NCI-H2081 treated with DMSO at 0.1 percent for 48 hours (cell line): ENCODE results near the gene HGS.
A peak's percentile ranks its signal among the peaks of the same experiment; 100 is the strongest.
"Not testable (repeated sequence)": the region's sequence is repeated elsewhere in the genome, so short reads cannot be mapped to it uniquely, and the experiment has no call there.

Experiments used
- DNase-seq: peaks from one replicate; lab custom pipeline; 2025; lab: John Stamatoyannopoulos, UW

The HGS gene

DNA sequence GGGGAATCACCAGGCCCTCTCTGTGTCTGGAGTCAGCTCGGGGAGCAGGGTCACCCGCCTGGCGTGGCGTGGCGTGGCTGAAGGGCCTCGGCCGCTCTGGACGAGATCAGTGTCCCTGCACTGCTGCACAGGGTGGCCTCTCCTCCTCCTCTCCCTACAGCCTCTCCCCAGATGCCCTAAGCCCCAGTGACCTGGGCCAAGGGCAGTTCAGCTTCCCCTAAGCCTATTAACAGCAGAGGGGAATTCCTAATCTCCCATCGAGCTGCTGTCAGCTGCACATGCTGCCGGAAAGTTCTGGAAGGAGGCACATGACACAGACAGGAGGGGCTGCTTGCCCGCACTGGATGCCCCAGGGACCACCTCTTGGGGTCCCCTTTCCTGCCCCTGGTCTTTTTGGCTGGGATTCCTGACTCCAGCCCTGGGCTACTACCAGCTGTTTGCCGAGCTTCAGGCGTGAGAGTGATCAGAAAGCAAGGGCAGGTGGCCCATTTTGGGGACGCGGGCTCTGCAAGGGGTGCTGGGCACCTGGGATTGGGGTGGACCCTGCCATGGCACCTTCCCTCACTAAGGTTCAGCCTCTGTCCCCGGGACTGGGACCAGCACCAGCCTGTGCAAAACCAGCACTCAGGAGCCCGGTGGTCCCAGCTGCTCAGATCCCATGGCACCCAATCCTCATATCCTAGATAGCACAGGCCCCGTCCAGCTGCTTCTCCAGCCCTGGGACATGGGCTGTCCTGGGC, 28.3 kb upstream of the HGS start:
- DNase-seq: no peak

- no peak for DNase-seq
These were observed 27.6 kb upstream of the HGS start, which contains the start of gene PDE6G for GRCh38 chr17:81656118-81656743. PDE6G (minus strand) TSS chr17:81656542; CDS start chr17:81653305, 3,237 bp downstream.

GRCh38 chr17:81656835-81657234, 27.0 kb upstream of the HGS start:
- no peak for DNase-seq

DNA sequence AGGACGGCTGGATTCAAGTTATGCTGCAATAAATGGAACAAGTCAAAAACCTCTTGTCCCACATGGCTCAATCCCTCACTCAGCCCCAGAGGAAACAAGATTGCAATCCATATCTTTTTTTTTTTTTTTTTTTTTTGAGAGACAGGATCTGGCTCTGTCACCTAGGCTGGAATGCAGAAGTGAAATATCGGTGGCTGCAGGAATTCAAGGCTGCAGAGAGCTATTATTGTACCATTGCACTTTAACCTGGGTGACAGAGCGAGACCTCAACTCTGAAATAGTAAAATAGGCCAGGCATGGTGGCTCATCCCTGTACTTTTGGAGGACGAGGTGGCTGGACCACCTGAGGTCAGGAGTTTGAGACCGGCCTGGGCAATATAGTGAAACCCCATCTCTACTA, 24.8 kb upstream of the HGS start:
- DNase-seq: no peak

DNA sequence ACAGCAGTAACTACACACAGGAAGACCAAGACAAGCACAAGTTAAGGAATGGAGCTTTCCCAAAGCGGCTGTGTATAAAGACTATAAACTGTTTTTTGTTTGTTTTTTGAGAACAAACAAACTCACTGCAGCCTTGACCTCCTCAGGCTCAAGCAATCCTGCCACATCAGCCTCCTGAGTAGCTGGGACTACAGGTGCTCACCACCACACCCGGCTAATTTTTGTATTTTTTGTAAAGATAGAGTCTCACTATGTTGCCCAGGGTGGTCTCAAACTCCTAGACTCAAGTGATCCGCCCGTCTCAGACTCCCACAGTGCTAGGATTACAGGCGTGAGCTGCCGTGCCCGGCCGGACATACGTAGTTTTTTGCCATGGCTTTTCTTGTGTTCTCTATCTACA, 23.4 kb upstream of the HGS start:
- no peak for DNase-seq

DNA sequence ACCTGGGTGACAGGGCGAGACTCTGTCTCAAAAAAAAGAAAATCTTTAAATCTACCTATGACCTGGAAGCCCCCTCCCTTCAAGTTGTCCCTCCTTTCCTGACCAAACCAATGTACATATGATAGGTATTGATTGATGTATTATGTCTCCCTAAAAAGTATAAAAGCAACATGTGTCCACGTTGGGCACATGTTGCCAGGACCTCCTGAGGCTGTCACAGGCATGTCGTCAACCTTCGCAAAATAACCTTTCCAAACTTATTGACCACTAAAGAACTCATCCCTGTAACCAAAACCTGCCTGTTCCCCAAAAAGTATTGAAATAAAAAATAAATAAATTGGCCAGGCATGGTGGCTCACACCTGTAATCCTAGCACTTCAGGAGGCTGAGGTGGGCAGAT, 21.8 kb upstream of the HGS start:
- no peak for DNase-seq

DNA sequence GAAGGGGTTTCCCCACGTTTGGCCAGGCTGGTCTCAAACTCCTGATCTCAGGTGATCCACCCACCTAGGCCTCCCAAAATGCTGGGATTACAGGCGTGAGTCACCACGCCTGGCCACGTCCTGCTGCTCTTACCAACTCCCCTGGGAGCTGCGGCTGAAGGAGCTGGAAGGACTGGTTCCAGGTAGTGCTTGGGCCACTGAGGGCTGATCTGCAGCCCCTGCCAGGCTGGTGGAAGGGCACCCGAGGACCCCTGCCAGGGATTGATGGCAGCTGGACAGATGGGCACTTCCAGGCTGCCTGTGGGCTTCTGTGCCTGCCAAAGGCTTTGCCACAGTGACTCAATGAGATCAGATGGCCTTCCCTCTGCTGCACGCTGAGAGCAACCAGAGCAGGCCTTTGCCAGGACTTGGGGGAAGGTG, 19.8 kb upstream of the HGS start:
- no peak for DNase-seq

DNA sequence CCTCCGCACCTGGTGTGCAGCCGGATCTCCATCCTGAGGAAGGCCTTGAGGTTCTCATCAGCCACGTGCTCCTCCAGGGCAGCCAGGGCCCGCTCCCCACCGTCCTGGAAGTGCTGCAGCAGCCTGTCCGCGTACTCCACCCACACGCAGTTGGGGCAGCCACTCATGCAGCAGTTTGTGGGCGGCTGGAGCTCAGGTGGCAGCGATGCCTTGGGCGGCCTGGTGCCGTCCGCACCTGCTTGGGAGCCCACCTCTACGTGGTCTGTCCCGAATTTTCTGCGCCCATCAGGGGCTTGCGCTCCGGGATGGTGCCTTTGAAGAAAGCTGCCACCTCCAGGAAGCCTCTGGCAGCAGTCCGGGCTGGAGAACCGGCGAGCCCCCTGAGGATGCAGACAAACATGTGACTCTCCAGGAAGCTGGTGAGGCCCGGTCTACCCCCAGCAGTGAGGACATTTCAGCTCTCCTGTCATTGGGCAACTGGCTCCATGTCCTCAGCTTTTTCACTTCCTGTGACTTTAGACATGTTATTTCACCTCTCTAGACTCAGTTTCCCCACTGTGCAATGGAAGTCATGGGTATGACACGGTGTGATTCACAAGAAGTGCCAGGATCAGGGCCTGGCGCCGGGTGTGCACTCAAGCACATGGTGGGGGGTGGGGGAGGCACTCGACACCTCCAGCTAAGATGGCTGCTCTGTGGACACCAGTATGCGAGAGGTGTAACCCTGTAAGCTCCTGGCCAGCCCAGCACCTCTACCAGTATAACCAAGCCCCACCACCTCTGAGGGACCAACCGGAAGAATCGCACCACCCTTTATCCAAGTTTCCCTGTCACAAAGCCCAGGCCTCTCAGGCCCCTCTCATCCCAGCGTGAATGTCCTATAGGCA, 18.4 kb upstream of the HGS start:
- DNase-seq: no peak

- DNase-seq: no peak
These were observed 17.8 kb upstream of the HGS start for GRCh38 chr17:81666092-81666341.

DNA sequence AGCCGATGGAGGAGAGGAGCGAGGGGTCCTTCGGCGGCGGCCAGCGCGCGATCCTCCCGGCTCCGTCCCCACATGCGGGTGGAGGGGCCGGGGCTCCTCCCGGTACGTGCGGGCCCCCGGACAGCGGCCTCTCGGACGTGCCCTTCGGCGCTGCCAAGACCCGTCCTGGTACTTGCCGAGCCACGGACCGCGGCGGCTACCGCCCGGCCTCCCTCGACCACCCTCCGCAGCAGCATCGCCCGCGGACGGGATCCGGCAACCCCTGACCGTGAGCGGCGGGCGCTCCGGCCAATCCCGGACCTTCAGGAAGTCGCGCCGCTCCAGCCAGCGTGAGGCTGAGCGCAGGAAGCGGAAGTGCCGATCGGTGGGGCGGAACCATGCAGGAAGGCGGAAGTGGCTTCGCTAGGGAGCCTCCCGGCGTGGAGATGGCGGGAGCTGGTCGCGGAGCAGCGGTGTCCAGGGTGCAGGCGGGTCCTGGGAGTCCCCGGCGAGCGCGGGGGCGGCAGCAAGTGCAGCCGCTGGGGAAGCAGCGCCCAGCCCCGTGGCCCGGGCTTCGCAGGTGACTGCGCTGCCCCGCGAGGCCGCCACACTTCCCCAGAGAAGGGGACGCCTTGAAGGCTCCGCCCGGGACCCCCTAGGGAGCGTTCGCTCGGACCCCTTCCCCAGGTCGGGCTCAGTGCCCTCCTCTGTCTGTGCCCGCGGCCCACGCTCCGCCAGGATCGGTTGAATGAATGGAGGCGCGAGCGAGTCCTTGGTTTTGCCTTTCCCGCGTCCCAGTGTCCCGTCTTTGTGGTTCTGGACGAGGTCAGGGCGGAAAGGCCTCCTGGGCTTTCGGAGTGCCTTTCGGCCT, 17.2 kb upstream of the HGS start, which contains the start of the genes CCDC137 and OXLD1:
Gene CCDC137 (plus strand): TSS at position 396 of the 850 bp plus-strand sequence. CDS start 30 bp downstream, at position 426.
Gene OXLD1 (minus strand): TSS at position 264 of the 850 bp plus-strand sequence. CDS start 28 bp downstream, at position 236.
- DNase-seq: peak; percentile 92

- no peak for DNase-seq
These were observed 16.1 kb upstream of the HGS start for GRCh38 chr17:81667754-81668153.

GRCh38 chr17:81672504-81672903, 11.3 kb upstream of the HGS start:
- no peak for DNase-seq

- no peak for DNase-seq
These were observed 10.9 kb upstream of the HGS start for GRCh38 chr17:81672954-81673353.

DNA sequence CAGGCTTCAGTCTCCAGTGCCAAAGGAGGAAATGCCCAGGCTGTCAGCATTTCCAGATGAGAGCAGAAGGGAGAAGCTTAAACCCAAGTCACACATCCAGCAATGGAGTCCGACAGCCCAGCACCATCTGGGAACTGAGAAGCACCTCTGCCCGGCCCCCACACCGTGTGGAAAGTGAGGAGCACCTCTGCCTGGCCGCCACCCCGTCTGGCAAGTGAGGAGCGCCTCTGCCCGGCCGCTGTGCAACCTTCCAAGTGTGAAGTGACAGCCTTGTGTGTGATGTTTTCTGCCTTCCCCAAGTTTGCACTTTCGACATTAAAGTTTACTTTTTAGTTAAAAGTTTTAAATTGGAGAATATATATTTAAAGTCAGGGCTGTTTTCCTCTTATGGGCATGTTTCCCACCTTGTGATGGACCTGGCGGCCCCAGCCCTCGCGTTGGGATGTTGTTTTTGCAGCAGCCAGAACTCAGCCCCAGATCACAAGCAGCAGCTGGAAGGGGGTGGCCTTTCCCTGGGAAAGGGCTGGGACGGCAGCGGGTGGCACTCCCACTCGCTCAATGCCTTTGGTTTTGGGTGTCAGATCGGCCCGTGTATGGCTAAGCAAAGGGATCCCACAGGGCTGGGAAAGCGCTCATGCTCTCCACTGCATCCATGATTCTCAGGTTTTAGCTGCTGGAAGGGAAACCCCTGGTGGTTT, 10.1 kb upstream of the HGS start:
- no peak for DNase-seq

- DNase-seq: not testable (repeated sequence)
These were observed 8.1 kb upstream of the HGS start for GRCh38 chr17:81675515-81676221.

DNA sequence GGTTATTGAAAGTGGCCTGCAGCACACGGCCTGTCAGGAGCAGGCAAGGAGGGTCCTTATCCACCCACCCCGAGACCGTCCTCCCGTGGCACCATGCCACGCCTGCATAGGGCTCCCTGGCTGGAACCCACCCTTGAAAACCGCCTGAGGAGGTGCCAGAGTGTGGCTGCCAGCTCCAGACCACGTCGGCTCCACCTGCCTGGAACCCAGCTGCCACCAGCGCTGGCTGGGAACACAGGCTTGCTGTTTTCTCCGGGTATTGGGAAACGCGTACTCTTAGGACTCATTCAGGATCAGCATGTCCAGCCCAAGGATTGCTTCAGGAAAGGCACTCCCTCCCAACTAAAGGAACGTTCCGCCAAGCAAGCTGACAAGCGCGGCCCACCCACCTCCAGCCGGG, 6.9 kb upstream of the HGS start:
- DNase-seq: no peak

DNA sequence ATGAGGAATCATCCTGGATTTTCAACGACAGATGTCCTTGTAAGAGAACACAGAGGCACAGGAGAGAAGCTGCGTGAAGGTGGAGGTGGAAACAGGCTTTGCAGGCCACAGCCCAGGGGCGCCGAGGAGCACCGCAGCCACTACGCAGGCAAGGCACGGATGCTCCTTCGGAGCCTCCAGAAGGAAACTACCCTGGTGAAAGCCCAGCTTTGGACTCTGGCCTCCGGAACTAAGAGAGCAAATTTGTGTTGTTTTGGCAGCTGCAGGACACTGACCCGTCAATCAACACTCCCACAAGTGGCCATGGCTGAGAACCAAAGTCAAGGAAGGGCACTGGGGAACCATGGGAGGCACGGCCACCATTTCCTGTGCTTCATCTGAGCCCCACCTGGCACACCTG, 3.7 kb upstream of the HGS start:
- no peak for DNase-seq

DNA sequence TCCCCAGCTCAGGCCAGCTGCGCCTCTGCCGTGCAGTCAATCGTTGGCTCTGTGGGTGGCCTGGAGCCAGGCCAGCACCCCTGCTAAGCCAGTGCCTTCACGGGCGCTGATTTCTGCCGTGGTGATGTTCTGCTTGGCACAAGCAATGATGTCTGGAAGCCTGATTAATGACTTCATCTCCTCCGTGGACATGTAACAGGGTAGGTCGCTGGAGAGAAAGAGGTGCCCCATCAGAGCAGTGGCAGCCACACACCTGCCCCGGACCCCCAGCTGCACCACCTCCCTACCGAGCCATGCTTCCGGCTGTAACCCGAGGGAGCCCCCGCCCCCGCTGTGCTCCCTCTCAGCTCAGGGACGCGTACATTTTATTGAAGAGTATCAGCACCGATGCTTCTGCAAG, 2.1 kb upstream of the HGS start:
- DNase-seq: peak; percentile 89

GRCh38 chr17:81682565-81683207, 1.1 kb upstream of the HGS start:
- DNase-seq: no peak

DNA sequence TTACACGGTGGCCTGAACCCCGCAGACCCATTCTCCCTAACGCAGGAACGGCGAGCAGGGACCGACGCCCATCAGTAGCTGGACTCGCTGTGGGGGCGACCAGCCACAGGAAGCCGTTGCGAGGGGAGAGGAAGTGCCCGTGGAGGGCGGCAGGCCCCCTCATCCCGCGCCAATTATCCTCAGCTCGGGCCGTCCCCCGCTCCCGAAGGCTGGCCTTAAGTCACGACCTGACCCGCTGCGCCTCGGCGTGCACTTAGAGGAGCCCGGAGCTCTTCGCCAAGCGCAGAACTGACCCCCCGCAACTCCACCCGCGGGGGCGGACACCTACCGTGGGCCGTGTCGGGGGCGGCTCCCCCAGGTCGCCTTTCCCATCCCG, 615 bp upstream of the HGS start:
- no peak for DNase-seq
